Body of pancreas (tissue), 4 donors: ENCODE results near the gene KLF6.

Experiments
- POLR2A ChIP-seq, 3 donors: fragments of 450-650 bp; IDR thresholded peaks; one replicate each; pipeline ENCODE4 v1.6.1; 2016; ENCODE audit warnings: antibody characterized with exemption in 3 of 3, mild to moderate bottlenecking in 2 of 3
- TF ChIP-seq, protein P1 (sequence below), 7 experiments: fragments of 450-650 bp in 4 of 7; fragments of 200-600 bp in 3 of 7; sonication (generic) in 3 of 7; IDR thresholded peaks; one replicate each; pipeline ENCODE4 v1.5.1; 2016 to 2019; ENCODE audit warnings: antibody characterized with exemption in 7 of 7

DNA sequence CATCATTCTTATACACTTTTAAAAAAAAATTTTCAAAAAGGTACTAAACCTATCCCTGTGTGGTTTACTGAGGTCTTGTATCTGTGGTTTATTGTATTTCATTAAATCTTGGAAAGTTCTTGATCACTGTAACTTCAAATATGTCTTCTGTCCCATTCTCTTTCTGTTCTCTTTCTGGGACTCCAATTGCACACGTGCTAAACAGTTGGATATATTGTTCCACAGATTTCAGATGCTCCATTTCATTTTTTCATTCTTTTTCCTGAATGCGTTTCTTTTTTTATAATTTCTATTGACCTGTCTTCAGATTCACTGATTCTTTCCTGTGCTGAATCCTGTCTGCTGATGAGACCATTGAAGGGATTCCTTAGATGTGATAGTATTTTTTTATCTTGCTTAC lies 4.6 kb upstream of the KLF6 start:
- TF ChIP-seq, protein P1, sequence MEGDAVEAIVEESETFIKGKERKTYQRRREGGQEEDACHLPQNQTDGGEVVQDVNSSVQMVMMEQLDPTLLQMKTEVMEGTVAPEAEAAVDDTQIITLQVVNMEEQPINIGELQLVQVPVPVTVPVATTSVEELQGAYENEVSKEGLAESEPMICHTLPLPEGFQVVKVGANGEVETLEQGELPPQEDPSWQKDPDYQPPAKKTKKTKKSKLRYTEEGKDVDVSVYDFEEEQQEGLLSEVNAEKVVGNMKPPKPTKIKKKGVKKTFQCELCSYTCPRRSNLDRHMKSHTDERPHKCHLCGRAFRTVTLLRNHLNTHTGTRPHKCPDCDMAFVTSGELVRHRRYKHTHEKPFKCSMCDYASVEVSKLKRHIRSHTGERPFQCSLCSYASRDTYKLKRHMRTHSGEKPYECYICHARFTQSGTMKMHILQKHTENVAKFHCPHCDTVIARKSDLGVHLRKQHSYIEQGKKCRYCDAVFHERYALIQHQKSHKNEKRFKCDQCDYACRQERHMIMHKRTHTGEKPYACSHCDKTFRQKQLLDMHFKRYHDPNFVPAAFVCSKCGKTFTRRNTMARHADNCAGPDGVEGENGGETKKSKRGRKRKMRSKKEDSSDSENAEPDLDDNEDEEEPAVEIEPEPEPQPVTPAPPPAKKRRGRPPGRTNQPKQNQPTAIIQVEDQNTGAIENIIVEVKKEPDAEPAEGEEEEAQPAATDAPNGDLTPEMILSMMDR (IDR thresholded peaks at IDR 0.05): no peak
- no peak for TF ChIP-seq POLR2A (IDR thresholded peaks at IDR 0.05)
